Measurements from ENCODE around the gene TMEM134.

GRCh38 chr11:67423466-67423865 is 45.6 kb downstream of the TMEM134 start:
- TF ChIP-seq CTCF (IDR thresholded peaks at IDR 0.05) (no peak), POLR2A (IDR thresholded peaks at IDR 0.05) (no peak)
